Osteocyte (in vitro differentiated cells): ENCODE measurements around the gene CYTIP. TPM values are rescaled to one million over a fixed set of nuclear protein-coding genes. Genes with fewer than 3 reads are reported as not detected.
A peak's percentile ranks its signal among the peaks of the same experiment; 100 is the strongest.

Source experiments
- DNase-seq: peaks from one replicate; pipeline ENCODE4 v3.0.0; 2021; ENCODE audit warnings: mixed read lengths; ENCODE audit not compliant: unreplicated experiment; ENCODE audit errors: extremely low spot score
- H3K27ac Mint-ChIP-seq: one replicate; pipeline ENCODE4 v1.8.0; 2021; ENCODE audit warnings: mild to moderate bottlenecking, mixed read lengths; ENCODE audit not compliant: unreplicated experiment
- H3K27me3 Mint-ChIP-seq: one replicate; pipeline ENCODE4 v1.8.0; 2021; ENCODE audit warnings: mixed read lengths; ENCODE audit not compliant: unreplicated experiment
- H3K36me3 Mint-ChIP-seq: one replicate; pipeline ENCODE4 v1.8.0; 2021; ENCODE audit warnings: mixed read lengths; ENCODE audit not compliant: unreplicated experiment
- H3K4me1 Mint-ChIP-seq: one replicate; pipeline ENCODE4 v1.8.0; 2021; ENCODE audit warnings: mixed read lengths; ENCODE audit not compliant: unreplicated experiment
- H3K4me3 Mint-ChIP-seq: one replicate; pipeline ENCODE4 v1.8.0; 2021; ENCODE audit warnings: mild to moderate bottlenecking, moderate library complexity, mixed read lengths; ENCODE audit not compliant: unreplicated experiment
- H3K9me3 Mint-ChIP-seq: one replicate; pipeline ENCODE4 v1.8.0; 2021; ENCODE audit warnings: mixed read lengths; ENCODE audit not compliant: unreplicated experiment
- CTCF ChIP-seq: fragments of 200-600 bp; sonication (generic); IDR thresholded peaks from 2 replicates; pipeline ENCODE4 v1.5.0; 2021; ENCODE audit warnings: antibody characterized with exemption, mild to moderate bottlenecking, moderate library complexity
- total RNA-seq: library from RNA; stranded (reverse); gene quantifications from 2 replicates; pipeline ENCODE4 v1.2.1, GENCODE V29; 2021

CYTIP gene
- total RNA-seq, 1 donor from 2014 or later: 0.64 TPM

GRCh38 chr2:157441072-157441454 lies 2.8 kb downstream of the CYTIP start:
- no peaks in the 10 kb centered on the region for H3K9me3 Mint-ChIP-seq
- H3K27me3 Mint-ChIP-seq: peaks cover 22% of the 10 kb centered on the region
- TF ChIP-seq CTCF: no peak
- DNase-seq: no peak
- H3K4me1 Mint-ChIP-seq: no peaks in the 10 kb centered on the region
- no peaks in the 10 kb centered on the region for H3K36me3 Mint-ChIP-seq
- no peak overlapping the region for H3K27ac Mint-ChIP-seq
- no peak overlapping the region for H3K4me3 Mint-ChIP-seq

GRCh38 chr2:157440404-157441071 lies 3.4 kb downstream of the CYTIP start:
- no peak overlapping the region for H3K27ac Mint-ChIP-seq
- no peak for DNase-seq
- no peak for TF ChIP-seq CTCF

GRCh38 chr2:157439824-157440186 lies 4.1 kb downstream of the CYTIP start:
- Mint-ChIP-seq H3K4me1 (peaks cover 5% of the 10 kb centered on the region), H3K9me3 (no peaks in the 10 kb centered on the region), H3K27me3 (peaks cover 22% of the 10 kb centered on the region), H3K4me3 (no peak overlapping the region), H3K36me3 (no peaks in the 10 kb centered on the region), H3K27ac (no peak overlapping the region)
- DNase-seq: no peak
- TF ChIP-seq CTCF: no peak

More at GRCh38 chr2:157440404-157441071, 3.4 kb downstream of the CYTIP start:
- no peak overlapping the region for H3K4me3 Mint-ChIP-seq
- peaks cover 22% of the 10 kb centered on the region for H3K27me3 Mint-ChIP-seq
- H3K9me3 Mint-ChIP-seq: no peaks in the 10 kb centered on the region
- no peaks in the 10 kb centered on the region for H3K36me3 Mint-ChIP-seq
- no peaks in the 10 kb centered on the region for H3K4me1 Mint-ChIP-seq

GRCh38 chr2:157438863-157439823 lies 4.7 kb downstream of the CYTIP start:
- H3K4me1 Mint-ChIP-seq: peaks cover 11% of the 10 kb centered on the region
- H3K27me3 Mint-ChIP-seq: peaks cover 22% of the 10 kb centered on the region
- H3K27ac Mint-ChIP-seq: no peak overlapping the region
- no peaks in the 10 kb centered on the region for H3K9me3 Mint-ChIP-seq
- DNase-seq: no peak
- no peak overlapping the region for H3K4me3 Mint-ChIP-seq
- TF ChIP-seq CTCF: no peak
- H3K36me3 Mint-ChIP-seq: no peaks in the 10 kb centered on the region

- Mint-ChIP-seq H3K9me3 (no peaks in the 10 kb centered on the region), H3K4me3 (no peak overlapping the region), H3K36me3 (no peaks in the 10 kb centered on the region), H3K27ac (peak overlapping the region; percentile 53), H3K27me3 (peaks cover 7% of the 10 kb centered on the region), H3K4me1 (peaks cover 31% of the 10 kb centered on the region)
- TF ChIP-seq CTCF: no peak
- no peak for DNase-seq
Observed at GRCh38 chr2:157433394-157433793, 10.5 kb downstream of the CYTIP start.
